Body of pancreas (tissue), 4 donors: Measurements from ENCODE around the gene CRELD2. TPM values are rescaled to one million over a fixed set of nuclear protein-coding genes. Genes with fewer than 3 reads are reported as not detected.

ENCODE experiments used
- ATAC-seq: fragments of 150-250 bp; one replicate; pipeline ENCODE4 v1.9.1; 2016
- DNase-seq, 4 donors: peaks; one replicate each; pipeline ENCODE4 v3.0.0-alpha.2; 2019
- H3K27ac ChIP-seq, 4 donors: fragments of 200-600 bp; sonication (generic); 1 replicate in 3 of 4; 2 replicates in 1 of 4; pipeline versions ENCODE4 v1.5.1 to v1.6.1; 2016 to 2019; ENCODE audit warnings: mild to moderate bottlenecking in 1 of 4, mixed read lengths in 1 of 4, moderate library complexity in 1 of 4
- H3K27me3 ChIP-seq, 2 donors: fragments of 200-600 bp; sonication (generic); one replicate each; pipeline ENCODE4 v1.6.0; 2016; ENCODE audit warnings: mild to moderate bottlenecking in 1 of 2
- H3K36me3 ChIP-seq, 2 donors: fragments of 200-600 bp; sonication (generic); replicated peaks in 1 of 2; 2 replicates each; pipeline ENCODE4 v1.5.1; 2016; ENCODE audit warnings: low read depth in 2 of 2; ENCODE audit not compliant: insufficient read depth in 1 of 2
- H3K4me1 ChIP-seq: fragments of 200-600 bp; sonication (generic); one replicate; pipeline ENCODE4 v1.6.0; 2016
- H3K4me3 ChIP-seq, 2 donors: fragments of 200-600 bp; sonication (generic); 1 replicate in 1 of 2; 2 replicates in 1 of 2; pipeline ENCODE4 v1.5.1; 2016 to 2019
- H3K9me3 ChIP-seq, 3 donors: fragments of 200-600 bp; sonication (generic); 1 replicate in 2 of 3; 2 replicates in 1 of 3; pipeline ENCODE4 v1.5.1; 2016
- CTCF ChIP-seq, 7 experiments: fragments of 450-650 bp in 4 of 7; fragments of 200-600 bp in 3 of 7; sonication (generic) in 3 of 7; IDR thresholded peaks; one replicate each; pipeline ENCODE4 v1.5.1; 2016 to 2019; ENCODE audit warnings: antibody characterized with exemption in 7 of 7
- POLR2A ChIP-seq, 3 donors: fragments of 450-650 bp; IDR thresholded peaks; one replicate each; pipeline ENCODE4 v1.6.1; 2016; ENCODE audit warnings: antibody characterized with exemption in 3 of 3, mild to moderate bottlenecking in 2 of 3
- WGBS, 2 donors: methylation state at CpG; one replicate each; pipeline ENCODE4 v1.1.5; 2017; 5-methylcytosine and 5-hydroxymethylcytosine counted together
- intact Hi-C: fragments of 100-400 bp; cut with DNase I; formaldehyde crosslinking; loops from one replicate; pipeline ENCODE4 v1.15.1; 2023
- total RNA-seq, 2 donors: library from RNA; depleted of rRNA; stranded (reverse); fragments of >200 nt; gene quantifications; one replicate each; pipeline ENCODE4 v1.1.0, GENCODE V29; 2016

CRELD2 gene
- total RNA-seq, 2 donors from 2014 or later = 73.9 to 201 TPM

- peak overlapping the region; percentile 99 to 100 (median 100) for H3K27ac ChIP-seq
- WGBS, 2 donors = 46 to 66% methylated on average over 10 to 24 of the region's 24 CpGs
- no peaks in the 10 kb centered on the region for H3K36me3 ChIP-seq
- H3K27me3 ChIP-seq = no peaks in the 10 kb centered on the region
- no peak for TF ChIP-seq CTCF (IDR thresholded peaks at IDR 0.05)
- no peak for TF ChIP-seq POLR2A (IDR thresholded peaks at IDR 0.05)
- intact Hi-C loops = no loop called here
- H3K4me3 ChIP-seq = no peak overlapping the region
- peak in 1 of 4 donors; percentile 62 for DNase-seq
- no peaks in the 10 kb centered on the region for H3K9me3 ChIP-seq
- peaks cover 91% of the 10 kb centered on the region for H3K4me1 ChIP-seq
- no peak for ATAC-seq
These were observed 33.8 kb downstream of the CRELD2 start for GRCh38 chr22:49951986-49952896.

- H3K27ac ChIP-seq = peak overlapping the region; percentile 99 to 100 (median 100)
These were observed 34.7 kb downstream of the CRELD2 start for GRCh38 chr22:49953027-49953679.

GRCh38 chr22:49953680-49954344 is 35.4 kb downstream of the CRELD2 start:
- peak overlapping the region; percentile 99 to 100 (median 100) for H3K27ac ChIP-seq
- no peak for ATAC-seq
- TF ChIP-seq CTCF (IDR thresholded peaks at IDR 0.05) (no peak), POLR2A (IDR thresholded peaks at IDR 0.05) (no peak)

More at GRCh38 chr22:49953027-49953679, 34.7 kb downstream of the CRELD2 start:
- intact Hi-C loops = no loop called here
- H3K27me3 ChIP-seq = no peaks in the 10 kb centered on the region
- TF ChIP-seq CTCF (IDR thresholded peaks at IDR 0.05) (peak in 4 of 7 experiments; percentile 36 to 60 (median 48)), POLR2A (IDR thresholded peaks at IDR 0.05) (peak; percentile 43 to 76 (median 58))
- ATAC-seq = peak; percentile 28
- H3K9me3 ChIP-seq = no peaks in the 10 kb centered on the region
- peaks cover 82% of the 10 kb centered on the region for H3K4me1 ChIP-seq
- H3K36me3 ChIP-seq = no peaks in the 10 kb centered on the region
- no peak overlapping the region for H3K4me3 ChIP-seq
- 31 to 38% methylated on average over 10 to 20 of the region's 20 CpGs for WGBS, 2 donors
- DNase-seq = peak; percentile 89 to 96 (median 94)

GRCh38 chr22:49954354-49954753 is 35.9 kb downstream of the CRELD2 start:
- Histone ChIP-seq H3K27me3 (no peaks in the 10 kb centered on the region), H3K4me1 (peaks cover 77% of the 10 kb centered on the region), H3K36me3 (no peaks in the 10 kb centered on the region), H3K9me3 (no peaks in the 10 kb centered on the region), H3K4me3 (no peak overlapping the region), H3K27ac (peak overlapping the region; percentile 99 to 100 (median 100))
- intact Hi-C loops = no loop called here
- DNase-seq (peak; percentile 81 to 90 (median 88)), ATAC-seq (peak; percentile 38)
- peak in 2 of 3 donors; percentile 59 to 71 for TF ChIP-seq POLR2A (IDR thresholded peaks at IDR 0.05)
- TF ChIP-seq CTCF (IDR thresholded peaks at IDR 0.05) = no peak
- 8 to 31% methylated on average over 4 to 8 of the region's 8 CpGs for WGBS, 2 donors

More at GRCh38 chr22:49953680-49954344, 35.4 kb downstream of the CRELD2 start:
- WGBS, 2 donors = 43 to 59% methylated on average over 11 to 18 of the region's 18 CpGs
- peak in 2 of 4 donors; percentile 42 to 49 for DNase-seq
- H3K9me3 ChIP-seq = no peaks in the 10 kb centered on the region
- H3K36me3 ChIP-seq = no peaks in the 10 kb centered on the region
- H3K27me3 ChIP-seq = no peaks in the 10 kb centered on the region
- H3K4me1 ChIP-seq = peaks cover 77% of the 10 kb centered on the region
- no peak overlapping the region for H3K4me3 ChIP-seq
- intact Hi-C loops = no loop called here
